Measurements from ENCODE around the gene IRAK3.

The IRAK3 gene

DNA sequence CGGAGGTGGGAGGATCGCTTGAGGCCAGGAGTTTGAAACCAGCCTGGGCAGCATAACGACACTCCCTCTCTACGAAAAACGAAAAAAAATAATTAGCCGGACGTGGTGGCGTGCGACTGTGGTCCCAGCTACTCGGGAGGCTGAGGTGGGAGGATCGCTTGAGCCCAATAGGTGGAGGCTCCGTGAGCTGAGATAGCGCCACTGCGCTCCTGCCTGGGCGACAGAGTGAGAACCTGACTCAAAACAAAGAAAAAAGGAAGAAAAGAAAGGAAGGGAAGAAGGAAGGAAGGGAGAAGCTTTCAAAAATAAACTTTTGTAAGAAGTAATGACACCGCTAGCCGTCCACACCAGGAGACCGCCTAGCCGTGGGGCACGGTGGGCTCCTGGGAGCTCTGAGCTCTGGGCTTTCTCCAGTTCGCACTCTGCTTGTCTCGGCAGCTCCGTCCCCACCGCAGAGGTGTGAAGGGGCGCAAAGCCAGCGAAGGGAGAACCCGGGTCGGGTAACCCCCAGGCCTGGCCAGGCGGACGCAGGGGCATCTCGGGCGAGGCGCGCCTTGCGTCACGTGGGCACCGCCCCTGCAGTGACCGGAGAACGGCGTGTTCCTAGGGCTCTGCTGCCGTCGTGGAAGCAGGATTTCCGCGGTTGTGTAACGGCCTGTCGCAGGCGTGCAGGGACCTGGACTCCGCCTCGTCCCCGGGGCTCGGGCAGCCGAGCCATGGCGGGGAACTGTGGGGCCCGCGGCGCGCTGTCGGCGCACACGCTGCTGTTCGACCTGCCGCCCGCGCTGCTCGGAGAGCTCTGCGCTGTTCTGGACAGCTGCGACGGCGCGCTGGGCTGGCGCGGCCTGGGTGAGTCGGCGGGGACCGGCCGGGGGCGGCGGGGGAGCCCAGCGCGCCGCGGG lies at the start of gene IRAK3:
IRAK3 (plus strand) TSS at position 631 of the 902 bp plus-strand sequence; CDS start at position 717, 86 bp downstream.
- peak within 1 kb of the TSS; percentile 45 for H3K4me3 ChIP-seq (ENCODE audit: low read depth, low read length)
- TF ChIP-seq CTCF (IDR thresholded peaks at IDR 0.05; ENCODE audit: low read depth, low read length): no peak
- in situ Hi-C loops (cut with HindIII; ENCODE audit: low sequenced_read_pairs): no loop called here
- DNase-seq (ENCODE audit: low read depth, low spot score): peak; percentile 22

DNA sequence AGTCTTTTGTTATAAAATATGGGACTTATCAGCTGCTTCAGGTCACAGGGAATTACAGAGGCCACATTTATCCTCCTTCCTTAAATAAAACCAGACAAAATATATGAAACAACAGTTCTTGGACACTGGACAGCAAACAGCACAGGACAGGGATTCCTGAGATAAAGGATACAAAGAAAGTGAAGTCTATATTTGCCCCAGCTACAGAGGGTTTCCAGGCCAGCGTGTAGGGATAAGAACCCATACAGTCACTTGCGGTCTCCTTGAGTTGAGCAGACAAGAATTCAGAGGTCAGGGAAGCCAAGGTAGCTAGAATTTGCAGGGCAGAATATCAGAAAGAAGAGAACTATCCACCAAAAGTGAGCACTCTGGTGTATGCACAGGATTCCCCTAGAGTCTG lies 49.7 kb upstream of the IRAK3 start:
- DNase-seq (ENCODE audit: low read depth, low spot score): no peak
- TF ChIP-seq CTCF (IDR thresholded peaks at IDR 0.05; ENCODE audit: low read depth, low read length): no peak
- in situ Hi-C loops (cut with HindIII; ENCODE audit: low sequenced_read_pairs): no loop called here
- H3K4me3 ChIP-seq (ENCODE audit: low read depth, low read length): no peak overlapping the region

GRCh38 chr12:66140731-66141130 lies 48.3 kb upstream of the IRAK3 start:
- no peak for TF ChIP-seq CTCF (IDR thresholded peaks at IDR 0.05; ENCODE audit: low read depth, low read length)
- H3K4me3 ChIP-seq (ENCODE audit: low read depth, low read length): no peak overlapping the region
- in situ Hi-C loops (cut with HindIII; ENCODE audit: low sequenced_read_pairs): no loop called here
- DNase-seq (ENCODE audit: low read depth, low spot score): no peak

DNA sequence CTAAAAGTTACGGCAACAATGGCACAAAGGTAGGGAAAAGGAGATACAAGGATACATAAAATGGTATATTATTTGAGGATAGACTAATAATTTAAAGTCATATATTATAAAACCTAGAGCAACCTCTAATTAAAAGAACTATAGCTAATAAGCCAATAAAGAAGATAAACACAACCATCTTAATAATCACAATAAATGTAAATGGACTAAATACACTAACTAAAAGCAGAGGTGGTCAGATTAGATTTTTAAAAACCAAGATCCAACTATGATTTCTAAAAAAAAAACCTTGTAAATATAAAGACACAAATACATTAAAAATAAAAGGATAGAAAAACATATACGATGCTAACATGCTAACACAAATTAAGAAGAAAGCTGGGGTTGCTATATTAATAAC lies 47.7 kb upstream of the IRAK3 start:
- no peak for TF ChIP-seq CTCF (IDR thresholded peaks at IDR 0.05; ENCODE audit: low read depth, low read length)
- DNase-seq (ENCODE audit: low read depth, low spot score): no peak

DNA sequence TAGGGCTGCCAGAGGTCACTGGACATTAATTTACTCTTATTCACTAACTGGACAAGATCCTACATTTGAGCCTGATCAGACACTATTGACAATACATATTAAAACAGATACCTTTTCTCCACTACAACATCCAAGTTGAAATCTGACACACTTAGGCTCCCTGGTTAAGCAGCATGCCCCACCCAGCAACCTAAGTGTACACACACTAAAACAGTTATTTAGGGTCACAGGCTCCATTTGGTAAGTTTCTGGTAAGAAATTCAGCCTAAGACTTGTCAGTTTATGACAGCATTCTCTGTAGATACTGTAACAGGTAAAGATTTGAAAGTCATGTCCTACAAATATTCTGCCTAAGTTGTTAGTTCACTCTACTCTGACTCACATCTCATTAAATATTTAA lies 46.2 kb upstream of the IRAK3 start:
- no peak for DNase-seq (ENCODE audit: low read depth, low spot score)
- TF ChIP-seq CTCF (IDR thresholded peaks at IDR 0.05; ENCODE audit: low read depth, low read length): no peak
- in situ Hi-C loops (cut with HindIII; ENCODE audit: low sequenced_read_pairs): no loop called here
- H3K4me3 ChIP-seq (ENCODE audit: low read depth, low read length): no peak overlapping the region

More for the DNA sequence above, 47.7 kb upstream of the IRAK3 start:
- in situ Hi-C loops (cut with HindIII; ENCODE audit: low sequenced_read_pairs): no loop called here
- no peak overlapping the region for H3K4me3 ChIP-seq (ENCODE audit: low read depth, low read length)

- TF ChIP-seq CTCF (IDR thresholded peaks at IDR 0.05; ENCODE audit: low read depth, low read length): no peak
- no peak for DNase-seq (ENCODE audit: low read depth, low spot score)
- in situ Hi-C loops (cut with HindIII; ENCODE audit: low sequenced_read_pairs): no loop called here
- no peak overlapping the region for H3K4me3 ChIP-seq (ENCODE audit: low read depth, low read length)
These were observed 45.1 kb upstream of the IRAK3 start for GRCh38 chr12:66143868-66144267.

Data from astrocyte of the spinal cord (primary cell).